Stimulated activated CD8-positive, alpha-beta memory T cell treated with anti-CD3 and anti-CD28 coated beads, Interleukin-7, amount 100 ng/mL, for 1 hour (primary cell): ENCODE results near the gene BCL7A.
"Not testable (repeated sequence)": the region's sequence is repeated elsewhere in the genome, so short reads cannot be mapped to it uniquely, and the experiment has no call there.

ENCODE experiments used
- DNase-seq, 2 donors: peaks; one replicate each; pipeline ENCODE4 v3.0.0-alpha.2; 2020; ENCODE audit warnings: low read depth in 2 of 2

The BCL7A gene

DNA sequence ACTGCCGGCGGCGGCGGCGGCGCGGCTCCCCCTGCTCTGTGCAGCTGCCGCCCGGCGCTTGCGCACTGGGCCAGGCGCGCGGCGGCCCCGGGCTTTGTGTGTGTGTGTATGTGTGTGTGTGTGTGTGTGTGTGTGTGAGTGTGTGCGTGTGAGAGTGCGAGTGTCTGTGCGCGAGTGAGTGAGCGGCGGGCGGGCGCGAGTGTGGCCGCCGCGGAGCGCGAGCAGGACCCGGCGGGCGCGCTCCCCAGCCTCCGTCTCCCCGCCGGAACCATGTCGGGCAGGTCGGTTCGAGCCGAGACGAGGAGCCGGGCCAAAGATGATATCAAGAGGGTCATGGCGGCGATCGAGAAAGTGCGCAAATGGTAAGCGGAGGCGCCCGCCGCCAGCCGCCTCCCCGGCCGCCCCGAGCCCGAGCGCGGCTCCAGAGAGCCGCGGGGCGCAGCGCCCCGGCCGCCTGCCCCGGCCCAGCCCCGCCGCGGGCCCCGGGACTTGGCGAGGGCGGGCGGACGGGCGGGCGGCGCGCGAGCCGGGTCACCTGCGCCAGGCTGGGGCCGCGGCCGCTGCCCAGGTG, at the start of gene BCL7A:
BCL7A (plus strand) TSS at position 63 of the 571 bp plus-strand sequence; CDS start at position 271, 208 bp downstream.
- peak in 1 of 2 donors; percentile 20 for DNase-seq

GRCh38 chr12:121974026-121974985, 47.4 kb upstream of the BCL7A start:
- no peak for DNase-seq

DNA sequence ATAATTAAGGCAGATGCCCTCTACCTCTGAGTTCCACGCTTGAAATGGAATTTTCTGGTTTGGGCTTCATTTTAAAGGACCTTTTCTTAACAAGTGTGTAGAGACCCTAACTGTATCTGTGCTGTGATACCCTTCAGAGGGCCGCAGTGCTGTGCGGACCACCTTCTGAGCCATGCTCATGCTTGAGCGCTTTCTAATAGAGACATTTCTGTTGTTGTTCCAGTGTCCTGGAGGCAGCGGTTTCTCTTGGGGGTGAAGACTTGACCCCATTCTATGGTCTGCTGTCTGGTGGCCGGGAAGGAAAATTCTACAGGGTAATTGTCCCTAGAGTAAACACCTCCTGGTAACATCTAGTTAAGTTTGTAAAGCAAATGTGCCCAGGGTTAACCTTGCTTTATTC, 46.7 kb upstream of the BCL7A start:
- DNase-seq: no peak

DNA sequence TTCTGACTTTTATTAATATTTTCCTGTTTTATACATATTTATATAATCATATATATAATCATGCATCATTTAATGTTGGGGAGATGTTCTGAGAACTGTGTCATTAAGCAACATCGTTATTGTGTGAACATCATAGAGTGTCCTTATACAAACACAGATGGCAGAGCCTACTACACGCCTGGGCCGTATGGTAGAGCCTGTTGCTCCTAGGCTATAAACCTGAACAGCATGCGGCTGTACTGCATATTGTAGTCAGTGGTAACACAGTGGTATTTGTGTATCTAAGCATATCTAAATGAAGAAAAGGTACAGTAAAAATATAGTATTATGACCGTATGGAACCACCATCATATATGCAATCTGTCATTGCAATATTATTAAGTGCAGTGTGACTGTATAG, 44.7 kb upstream of the BCL7A start:
- DNase-seq: no peak

GRCh38 chr12:121980191-121980891, 41.3 kb upstream of the BCL7A start:
- no peak for DNase-seq

GRCh38 chr12:121980892-121981272, 40.8 kb upstream of the BCL7A start:
- no peak for DNase-seq

DNA sequence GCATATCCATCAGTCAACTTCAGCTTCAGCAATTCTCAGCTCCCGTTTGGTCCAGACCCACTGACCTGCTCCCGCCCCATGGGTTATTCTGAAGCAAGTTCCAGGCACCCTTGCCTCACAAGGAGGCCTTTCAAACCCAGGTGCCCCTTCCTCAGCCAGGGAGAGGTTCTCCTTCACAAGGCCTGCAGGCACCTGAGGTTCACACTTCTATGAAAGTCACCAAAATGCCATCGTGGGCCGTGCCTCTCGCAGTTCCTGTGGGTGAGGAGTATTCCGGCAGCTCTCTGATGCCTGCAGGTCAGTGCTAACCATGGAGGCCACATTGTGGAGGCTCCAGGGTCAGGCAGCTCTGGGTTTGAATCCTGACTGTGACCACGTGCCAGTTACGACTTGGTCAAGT, 40.2 kb upstream of the BCL7A start:
- no peak for DNase-seq

- no peak for DNase-seq
Observed at GRCh38 chr12:121982950-121983349, 38.7 kb upstream of the BCL7A start.

DNA sequence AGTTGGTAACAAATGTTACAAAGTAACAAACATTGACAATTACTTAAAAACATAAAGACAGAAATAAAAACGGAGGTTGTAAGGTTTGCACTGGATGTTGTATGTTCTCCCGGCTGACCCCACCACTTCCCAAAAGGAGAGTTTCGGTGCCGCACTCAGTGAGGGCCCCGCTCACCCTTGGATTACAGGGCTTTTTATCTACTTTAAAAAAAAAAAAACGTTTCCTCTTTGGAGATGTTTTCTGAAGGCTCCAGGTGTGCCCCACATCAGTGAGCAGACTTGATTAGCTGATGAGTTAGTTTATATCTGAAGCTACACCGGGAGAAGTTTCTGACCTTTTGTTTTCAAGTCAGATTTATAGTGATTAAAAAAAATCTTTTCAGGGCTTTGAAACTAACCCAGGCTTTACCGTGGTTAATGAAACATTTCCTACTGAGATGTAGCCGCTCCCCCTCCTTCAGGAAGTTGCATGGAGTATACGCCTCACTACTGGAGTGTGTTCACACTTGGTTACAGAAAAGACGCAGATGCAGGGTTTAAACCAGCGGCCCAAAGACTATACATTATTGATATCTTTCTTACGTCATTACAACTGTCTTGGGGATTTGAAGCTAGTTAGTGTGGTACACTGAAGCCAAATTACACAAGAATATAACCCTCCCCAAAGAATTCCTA, 38.0 kb upstream of the BCL7A start:
- DNase-seq: no peak

DNA sequence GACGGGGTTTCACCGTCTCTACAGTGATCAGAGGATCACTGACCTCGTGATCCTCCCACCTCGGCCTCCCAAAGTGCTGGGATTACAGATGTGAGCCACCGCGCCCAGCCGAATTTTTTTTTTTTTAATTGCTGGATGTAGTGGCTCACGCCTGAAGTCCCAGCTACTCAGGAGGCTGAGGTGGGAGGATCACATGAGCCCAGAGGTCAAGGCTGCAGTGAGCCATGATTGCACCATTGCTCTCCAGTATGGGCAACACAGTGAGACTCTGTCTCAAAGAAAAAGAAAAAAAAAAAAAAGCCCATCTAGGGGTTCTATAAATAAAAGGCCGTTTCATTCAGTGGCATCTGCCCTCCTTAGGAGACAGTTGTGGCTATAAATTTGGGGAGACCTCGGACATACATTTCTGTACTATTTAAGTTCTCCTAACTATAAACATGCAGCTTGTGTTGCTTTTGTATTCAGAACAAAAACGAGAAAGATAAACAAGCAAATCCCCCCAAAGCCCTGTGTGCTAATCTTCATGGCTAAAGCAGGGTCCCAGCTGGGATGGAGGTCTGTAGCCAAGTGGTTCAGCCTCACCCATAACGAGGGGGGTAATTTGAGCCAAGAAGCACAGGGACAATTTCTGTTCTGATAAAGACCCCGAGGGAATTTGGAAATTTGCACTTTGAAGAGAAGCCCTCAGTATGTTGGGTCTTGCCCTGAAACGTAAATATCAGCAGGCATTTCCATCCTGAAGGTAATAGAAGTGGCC, 35.0 kb upstream of the BCL7A start:
- no peak for DNase-seq

GRCh38 chr12:121988519-121988918, 33.2 kb upstream of the BCL7A start:
- not testable (repeated sequence) for DNase-seq

GRCh38 chr12:121989276-121990113, 32.2 kb upstream of the BCL7A start:
- DNase-seq: no peak

DNA sequence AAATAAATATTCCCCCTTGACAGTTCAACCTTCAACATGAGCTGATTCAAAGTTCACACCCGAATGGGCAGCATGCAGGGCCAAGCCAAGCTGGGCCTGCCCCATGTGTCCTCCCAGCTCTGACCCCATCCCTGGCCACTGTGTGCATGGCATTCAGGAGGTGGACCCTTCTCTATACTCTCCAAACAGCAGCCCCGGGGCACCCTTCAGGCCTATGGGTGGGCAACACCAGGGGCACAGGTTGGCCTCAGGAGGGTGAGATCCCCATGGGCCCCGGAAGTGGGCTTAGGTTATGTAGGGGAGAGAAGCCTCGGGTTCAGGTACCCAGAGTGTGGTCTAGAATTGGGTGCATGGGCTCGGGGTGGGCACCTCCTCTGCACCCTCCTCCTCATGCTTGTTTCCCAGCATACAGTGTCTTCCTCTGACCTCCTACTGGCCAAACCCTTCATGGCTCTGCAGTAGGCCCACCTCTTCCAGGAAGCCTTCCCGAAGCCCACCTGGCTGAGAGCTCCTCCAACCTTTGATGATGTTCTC, 31.5 kb upstream of the BCL7A start:
- no peak for DNase-seq

DNA sequence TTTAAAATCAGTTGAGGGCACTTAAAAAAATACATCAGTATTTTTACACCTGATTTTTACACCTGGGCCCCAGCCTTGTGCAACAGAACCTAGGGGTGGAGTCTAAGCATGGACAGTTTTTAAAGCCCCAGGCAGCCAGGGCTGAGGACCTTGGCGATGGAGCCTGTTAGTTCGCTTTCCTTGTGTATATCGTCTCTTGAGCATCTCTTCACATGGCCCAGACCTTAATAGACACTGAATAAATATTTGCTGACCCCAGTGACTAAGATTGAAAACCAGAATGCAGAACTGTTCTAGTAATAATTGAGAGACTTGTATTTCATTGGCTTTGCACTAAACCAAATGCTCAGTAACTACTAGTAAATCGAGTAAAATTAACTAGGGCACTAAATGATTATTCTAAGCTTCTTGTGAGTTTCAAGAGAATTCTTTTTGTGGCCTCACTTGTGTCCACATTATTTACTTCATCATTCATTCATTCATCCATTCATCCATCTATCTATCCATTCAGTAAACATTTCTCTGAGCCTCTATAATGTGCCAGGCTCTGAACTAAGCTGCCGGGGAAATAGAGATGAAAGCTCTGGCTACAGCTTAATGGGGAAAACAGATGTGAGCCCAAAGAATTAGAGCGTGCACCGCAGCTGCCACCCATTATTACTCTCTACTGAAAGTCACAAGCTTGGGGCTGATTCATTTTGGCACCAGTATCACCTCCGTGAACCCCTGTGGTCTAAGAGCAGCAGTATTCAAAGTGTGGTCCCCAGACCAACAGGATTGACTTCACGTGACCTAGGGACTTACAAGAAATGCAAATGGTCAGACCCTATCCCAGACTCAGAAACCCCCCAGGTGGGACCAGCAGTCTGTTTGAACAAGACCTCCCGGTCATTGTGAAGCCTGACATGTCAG, 30.7 kb upstream of the BCL7A start:
- no peak for DNase-seq

DNA sequence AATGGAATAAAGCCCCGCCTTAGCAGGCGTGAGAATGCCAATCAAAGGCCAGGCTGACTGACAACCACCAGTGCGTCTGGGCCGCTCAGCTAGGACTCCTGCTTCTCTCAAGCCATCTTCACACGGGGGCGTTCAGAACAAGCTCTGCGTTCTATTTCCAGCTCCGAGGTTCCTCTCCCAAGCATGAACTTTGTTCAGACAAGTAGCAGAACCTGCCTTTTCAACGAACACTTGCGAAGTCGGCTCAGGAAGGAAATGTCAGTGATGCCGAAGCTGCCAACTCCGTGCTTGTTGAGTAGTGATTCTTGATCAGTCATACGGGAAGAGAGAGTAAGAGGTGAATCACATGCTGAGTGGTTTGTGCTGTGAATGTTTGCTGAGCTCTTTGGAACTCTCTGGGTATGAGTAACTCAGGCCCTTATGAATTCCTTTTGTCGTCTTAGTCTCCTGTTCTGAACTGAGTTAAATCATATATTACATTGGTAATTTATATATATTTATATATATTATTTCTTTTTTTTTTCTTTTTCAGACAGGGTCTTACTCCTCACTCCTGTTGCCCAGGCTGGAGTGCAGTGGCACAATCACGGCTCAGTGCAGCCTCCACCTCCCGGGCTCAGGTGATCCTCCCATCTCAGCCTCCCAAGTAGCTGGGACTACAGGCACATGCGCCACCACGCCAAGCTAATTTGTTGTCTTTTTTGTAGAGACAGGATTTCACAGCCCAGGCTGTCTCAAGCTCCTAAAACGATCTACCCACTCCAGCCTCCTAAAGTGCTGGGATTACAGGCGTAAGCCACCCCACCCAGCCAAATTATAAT, 29.4 kb upstream of the BCL7A start:
- peak in 1 of 2 donors; percentile 5 for DNase-seq

GRCh38 chr12:121996050-121996944, 25.4 kb upstream of the BCL7A start:
- DNase-seq: no peak
